NCI-H526 treated with DMSO at 0.1 percent for 48 hours (cell line): Measurements from ENCODE around the gene KRTAP1-5.
A peak's percentile ranks its signal among the peaks of the same experiment; 100 is the strongest.
"Not testable (repeated sequence)": the region's sequence is repeated elsewhere in the genome, so short reads cannot be mapped to it uniquely, and the experiment has no call there.

Source experiments
- DNase-seq: peaks from one replicate; lab custom pipeline; 2025; lab: John Stamatoyannopoulos, UW

Gene KRTAP1-5, protein sequence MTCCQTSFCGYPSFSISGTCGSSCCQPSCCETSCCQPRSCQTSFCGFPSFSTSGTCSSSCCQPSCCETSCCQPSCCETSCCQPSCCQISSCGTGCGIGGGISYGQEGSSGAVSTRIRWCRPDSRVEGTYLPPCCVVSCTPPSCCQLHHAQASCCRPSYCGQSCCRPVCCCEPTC

DNA sequence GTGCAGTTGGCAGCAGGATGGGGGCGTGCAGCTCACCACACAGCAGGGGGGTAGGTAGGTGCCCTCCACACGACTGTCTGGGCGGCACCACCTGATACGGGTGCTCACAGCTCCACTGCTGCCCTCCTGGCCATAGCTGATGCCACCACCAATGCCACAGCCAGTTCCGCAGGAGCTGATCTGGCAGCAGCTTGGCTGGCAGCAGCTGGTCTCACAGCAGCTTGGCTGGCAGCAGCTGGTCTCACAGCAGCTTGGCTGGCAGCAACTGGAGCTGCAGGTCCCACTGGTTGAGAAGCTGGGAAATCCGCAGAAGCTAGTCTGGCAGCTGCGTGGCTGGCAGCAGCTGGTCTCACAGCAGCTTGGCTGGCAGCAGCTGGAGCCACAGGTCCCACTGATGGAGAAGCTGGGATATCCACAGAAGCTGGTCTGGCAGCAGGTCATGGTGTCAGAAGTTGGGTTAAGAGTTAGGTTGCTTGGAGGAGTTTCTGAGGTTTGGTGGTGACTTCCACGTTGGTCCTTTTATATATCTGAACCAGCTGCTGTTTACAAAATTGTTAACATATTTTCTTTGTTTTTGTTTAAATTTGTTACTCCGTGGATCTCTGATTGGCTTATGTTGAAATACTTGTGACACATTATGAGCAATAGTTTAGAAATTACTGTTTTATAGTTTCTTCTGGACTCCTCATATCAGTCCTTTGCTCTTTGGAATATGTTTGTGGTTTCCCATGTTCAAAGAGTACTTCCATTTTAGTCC is at the start of gene KRTAP1-5:
TSS of gene KRTAP1-5 (minus strand) at position 494 of the 757 bp plus-strand sequence. CDS start at position 441, 53 bp downstream.
- DNase-seq = no peak

DNA sequence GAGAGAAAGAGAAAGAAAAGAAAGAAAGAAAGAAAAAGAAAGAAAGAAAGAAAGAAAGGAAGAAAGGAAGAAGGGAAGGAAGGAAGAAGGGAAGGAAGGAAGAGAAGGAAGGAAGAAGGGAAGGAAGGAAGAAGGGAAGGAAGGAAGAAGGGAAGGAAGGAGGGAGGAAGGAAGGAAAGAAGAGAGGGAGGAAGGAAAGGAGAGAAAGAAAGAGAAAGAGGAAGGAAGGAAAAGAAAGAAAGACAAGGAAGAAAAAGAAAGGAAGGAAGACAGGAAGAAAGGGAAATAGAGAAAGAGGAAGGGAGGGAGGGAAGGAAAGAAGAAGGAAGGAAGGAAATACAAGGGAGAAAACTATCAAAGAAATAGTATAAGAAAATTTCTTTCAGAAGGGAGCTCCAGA is 49.8 kb upstream of the KRTAP1-5 start:
- no peak for DNase-seq

DNA sequence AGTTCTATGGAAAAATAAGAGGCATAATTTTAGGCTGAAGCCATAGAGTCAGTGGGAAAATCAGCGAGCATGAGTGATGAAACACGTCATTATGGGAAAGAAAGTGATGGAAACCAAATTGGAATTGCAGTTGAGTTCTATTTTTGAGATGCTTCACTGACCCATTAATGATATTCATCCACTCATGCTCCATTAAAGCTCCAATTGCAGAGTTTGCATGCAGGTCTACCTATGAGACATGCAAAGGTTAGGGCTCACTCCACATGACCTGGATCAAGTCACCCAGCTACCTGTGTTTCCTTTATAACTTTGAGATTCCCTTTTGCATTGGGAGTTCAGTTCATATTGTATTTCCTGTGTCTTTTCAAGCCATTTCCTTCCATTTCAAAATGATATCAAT is 46.7 kb upstream of the KRTAP1-5 start:
- DNase-seq = peak; percentile 35

DNA sequence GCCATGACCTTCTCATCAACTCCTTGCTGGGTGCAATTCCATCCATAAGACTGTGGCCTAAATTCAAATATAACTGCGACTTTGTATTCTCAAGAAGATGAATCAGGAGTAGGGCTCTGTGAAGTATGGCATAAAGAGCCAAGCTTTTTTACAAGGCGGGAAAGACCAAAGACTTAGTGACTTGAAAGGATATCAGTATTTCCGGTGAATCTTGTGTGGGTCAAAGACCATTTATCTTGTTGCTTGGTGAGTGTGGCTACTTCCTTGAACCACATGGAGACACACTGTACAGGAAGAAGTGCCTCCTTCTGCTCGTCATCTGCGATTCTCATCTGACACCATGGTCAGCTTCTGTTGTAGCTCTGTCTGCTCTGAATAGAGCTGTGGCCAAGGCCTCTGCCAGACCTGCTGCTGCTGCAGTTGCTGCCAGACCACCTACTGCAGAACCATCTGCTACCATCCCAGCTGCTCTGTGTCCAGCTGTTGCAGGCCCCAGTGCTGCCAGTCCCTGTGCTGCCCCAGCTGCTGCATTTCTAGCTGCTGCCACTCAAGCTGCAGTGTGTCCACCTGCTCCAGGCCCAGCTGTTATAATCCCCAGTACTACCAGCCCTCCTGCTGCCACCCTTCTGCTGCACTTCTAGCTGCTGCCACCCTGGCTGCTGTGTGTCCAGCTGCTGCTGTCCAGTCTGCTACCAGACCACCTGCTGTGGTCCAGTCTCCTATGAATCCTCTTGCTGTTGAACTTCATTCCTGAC is 44.8 kb upstream of the KRTAP1-5 start:
- DNase-seq = no peak

DNA sequence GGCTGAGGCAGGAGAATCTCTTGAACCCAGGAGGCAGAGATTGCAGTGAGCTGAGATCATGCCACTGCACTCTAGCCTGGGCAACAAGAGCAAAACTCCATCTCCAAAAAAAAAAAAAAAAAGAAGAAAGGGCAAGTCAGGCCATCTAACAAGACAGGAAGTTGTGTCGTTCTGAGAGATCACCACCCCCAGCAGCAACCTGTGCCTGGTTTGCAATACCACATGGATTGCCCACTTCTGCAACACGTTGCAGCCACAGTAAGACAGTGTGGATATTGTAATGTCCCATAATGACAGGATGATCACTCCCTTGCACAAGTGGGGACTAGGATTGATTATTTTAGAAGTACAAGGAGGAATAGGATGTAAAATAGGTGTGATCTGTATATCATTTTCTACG is 42.0 kb upstream of the KRTAP1-5 start:
- no peak for DNase-seq

DNA sequence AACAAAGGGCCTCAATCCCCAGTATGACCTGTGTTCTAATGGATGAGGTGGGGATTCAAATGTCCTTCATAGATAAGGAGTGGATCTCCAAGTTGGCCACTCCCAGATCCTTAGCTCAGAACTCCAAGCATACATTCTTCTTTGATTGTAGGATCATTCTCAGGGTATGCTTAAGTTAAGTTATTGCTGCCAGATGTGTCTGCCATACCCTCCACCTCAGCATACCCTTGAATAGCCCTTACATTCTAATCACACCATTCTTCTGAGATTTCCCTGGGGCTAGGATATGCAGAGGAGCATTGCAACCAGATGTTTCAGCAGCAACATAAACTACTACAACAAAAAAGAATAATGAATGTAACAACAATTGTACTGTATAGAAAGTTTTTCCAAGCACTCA is 40.3 kb upstream of the KRTAP1-5 start:
- no peak for DNase-seq

DNA sequence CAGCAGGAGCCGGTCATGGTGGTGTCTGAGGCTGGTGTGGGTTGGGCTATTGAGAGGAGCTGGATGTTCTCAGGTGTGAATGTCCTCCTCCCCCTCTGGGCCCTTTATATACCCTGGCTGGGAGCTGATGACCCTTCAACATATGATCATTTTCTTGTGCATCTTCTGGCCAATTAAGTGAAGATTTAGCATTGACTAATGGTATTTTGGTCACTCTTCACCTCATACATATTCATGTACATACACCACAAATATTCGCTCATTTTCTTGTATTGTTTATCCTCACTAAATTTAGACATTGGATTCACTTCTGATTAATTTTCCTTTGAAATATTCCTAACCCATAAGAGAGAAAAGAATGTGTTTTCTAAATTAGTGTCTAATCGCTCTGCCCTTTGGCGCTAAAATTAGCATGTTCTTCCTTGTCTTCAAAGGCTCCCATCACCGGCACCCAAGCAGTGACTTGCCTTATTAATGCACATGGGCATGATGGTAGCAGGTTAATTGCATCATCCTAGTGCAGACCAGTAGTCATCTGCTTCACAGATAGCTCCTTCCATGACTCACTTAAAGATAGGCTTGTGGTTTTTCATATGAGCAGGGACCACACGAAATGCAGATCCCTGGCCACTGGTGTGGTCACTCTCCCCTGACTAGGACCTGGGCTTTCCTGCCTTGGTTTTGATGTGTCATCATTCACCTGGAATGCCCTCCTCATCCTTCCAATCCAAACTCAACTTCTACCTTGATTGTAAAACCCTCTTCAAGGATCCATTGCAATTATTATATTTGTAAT is 39.0 kb upstream of the KRTAP1-5 start, which contains the start of gene KRTAP2-4:
TSS of gene KRTAP2-4 (minus strand) at position 51 of the 796 bp plus-strand sequence. CDS start at position 17, 34 bp downstream.
- no peak for DNase-seq

DNA sequence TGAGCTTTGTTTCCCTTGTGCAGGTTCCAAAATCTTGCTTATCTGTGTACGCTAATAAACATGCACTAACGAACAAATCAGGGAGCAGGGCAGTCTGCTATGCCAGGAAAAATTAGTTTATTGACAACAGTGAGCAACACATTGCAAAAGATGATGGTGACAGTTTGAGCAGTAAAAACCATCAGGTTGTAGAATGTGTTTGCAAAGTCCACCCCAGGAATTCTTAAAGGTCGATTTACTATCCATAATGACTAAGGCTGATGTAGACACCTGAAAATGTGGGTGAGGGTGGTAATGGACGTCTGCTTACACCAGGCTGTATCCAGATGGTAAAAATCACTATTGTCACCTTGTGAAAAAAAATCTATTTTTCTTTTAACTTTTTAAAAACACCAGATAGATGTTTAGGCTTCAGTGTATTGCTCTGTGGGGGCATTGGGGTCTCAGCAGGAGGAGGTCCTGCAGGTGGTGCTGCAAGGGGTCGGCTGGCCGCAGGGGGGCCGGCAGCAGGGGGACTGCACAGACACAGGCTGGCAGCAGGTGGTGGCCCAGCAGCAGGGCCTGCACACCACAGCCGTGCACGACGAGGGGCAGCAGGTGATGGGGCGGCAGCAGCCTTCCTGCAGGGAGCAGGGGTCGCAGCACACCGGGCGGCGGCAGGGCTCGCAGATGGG is 38.1 kb upstream of the KRTAP1-5 start:
- not testable (repeated sequence) for DNase-seq

DNA sequence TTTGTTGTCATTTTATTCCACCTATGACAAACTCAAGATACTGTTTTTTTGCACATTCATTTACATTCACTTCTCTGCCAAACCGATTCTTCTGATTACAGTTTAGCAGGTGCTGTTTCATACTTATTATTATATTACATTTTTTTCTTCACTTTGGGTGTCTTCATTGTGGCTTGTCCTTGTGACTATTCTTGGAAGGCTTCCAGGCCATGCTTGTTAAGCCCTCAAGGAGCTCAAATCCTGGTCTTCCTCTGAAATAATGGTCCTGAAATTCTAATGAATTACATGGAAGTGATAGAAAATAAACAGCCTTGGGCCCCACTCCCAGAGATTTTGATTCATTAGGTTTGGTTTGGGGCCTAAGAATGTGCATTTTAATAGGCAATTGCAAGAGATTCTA is 37.3 kb upstream of the KRTAP1-5 start:
- no peak for DNase-seq

DNA sequence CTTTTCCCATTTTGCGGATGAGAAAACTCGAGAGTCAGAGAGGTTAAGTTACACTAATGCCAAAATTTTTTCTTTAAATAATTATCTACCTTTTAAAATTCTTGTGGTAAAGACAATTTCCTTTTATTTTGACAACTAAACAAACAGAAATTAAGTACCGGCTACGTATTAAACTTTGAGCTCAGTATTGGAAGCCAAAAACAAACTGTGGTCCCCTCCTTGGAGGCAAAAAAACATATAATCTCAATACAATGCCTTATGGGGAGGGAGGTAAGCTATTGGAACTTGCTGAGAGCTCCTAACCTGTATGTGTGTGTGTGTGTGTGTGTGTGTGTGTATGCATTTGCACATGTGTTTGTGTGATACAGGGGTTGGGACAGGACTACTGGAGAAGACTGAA is 36.4 kb upstream of the KRTAP1-5 start:
- DNase-seq = no peak

DNA sequence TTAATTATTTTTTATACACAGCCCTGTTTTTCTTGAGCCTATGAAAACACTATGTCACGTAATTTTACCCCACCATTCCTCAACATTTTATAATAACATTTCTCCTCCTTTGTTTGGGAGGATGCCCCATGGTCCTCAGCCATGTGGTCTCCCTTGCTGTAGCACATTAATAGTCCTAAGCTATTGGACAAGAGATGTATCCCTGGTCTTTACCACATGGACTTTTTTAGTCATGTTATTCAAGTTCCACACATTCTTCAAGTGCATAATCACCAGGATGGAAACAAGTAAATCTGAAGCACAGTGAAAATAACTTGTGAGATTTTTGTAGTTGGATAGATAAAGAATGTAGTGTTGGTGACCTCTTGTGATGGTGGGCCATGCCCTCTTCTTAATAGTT is 35.0 kb upstream of the KRTAP1-5 start:
- no peak for DNase-seq

DNA sequence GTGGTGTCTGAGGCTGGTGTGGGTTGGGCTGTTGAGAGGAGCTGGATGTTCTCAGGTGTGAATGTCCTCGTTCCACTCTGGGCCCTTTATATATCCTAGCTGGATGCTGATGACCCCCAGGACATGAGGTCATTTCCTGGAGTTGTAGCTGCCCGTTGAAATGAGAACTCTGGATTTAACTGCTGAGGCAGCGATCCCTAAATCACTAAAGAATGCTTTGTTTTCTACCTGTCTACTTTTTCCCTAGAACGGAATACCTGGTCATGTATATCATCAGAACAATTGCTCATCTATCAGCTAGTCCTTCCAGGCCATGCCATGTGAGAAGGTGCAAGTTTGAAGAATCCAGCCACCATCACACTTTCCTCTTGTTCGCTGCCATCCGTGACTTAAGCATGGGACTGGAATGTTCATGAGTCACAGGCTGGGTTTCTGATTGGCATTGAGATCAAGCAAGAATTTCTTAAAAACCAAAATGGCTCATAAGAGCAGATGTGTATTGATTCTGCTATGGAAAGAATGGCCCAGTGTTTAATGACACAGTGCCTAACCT is 33.1 kb upstream of the KRTAP1-5 start, which contains the start of gene KRTAP2-3:
TSS of gene KRTAP2-3 (minus strand) at position 63 of the 553 bp plus-strand sequence. CDS start 64 bp downstream, outside the sequence.
- no peak for DNase-seq

DNA sequence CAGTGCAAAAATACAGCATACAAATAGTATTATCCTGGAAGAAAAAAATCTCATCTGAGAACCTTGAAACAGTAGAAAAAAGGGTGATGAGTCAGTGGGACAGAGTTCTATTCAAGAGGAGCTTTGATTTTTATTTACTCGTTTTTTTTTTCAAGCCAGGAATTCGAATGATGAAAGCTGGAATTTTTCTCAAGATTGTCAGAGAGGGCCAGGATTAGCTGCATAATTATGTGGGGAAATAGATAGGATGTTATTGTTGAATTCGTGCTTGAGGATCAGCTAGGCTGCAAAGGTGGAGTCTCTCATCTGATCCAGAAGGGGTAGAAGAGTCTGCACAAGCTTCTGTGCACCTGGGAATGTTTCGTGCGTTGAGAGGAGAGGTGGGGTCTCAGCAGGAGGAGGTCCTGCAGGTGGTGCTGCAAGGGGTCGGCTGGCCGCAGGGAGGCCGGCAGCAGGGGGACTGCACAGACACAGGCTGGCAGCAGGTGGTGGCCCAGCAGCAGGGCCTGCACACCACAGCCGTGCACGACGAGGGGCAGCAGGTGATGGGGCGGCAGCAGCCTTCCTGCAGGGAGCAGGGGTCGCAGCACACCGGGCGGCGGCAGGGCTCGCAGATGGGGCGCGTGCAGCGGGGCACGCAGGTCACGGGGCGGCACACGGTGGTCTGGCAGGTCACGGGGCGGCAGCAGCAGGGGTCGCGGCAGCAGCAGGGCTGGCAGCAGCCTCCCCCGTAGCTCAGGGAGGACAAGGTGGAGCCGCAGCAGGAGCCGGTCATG is 32.5 kb upstream of the KRTAP1-5 start:
- not testable (repeated sequence) for DNase-seq

DNA sequence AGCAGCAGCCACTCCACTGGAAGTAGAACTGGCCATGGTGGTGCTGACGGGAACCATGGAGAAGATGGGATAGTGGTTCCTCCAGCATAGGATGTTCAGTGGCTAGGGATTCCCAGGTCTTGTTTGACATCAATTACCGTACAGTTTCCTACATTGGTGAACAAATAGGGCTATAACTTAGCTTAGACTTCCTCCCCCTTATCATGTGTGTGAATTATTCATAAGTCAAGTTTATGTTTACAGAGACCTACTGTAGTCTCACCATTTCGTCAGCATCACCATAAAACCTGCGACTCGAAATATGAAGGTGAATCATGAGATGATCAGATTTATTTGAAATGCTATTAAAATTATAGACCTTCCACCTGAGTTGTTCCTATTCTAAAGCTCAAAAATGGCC is 31.7 kb upstream of the KRTAP1-5 start:
- no peak for DNase-seq

DNA sequence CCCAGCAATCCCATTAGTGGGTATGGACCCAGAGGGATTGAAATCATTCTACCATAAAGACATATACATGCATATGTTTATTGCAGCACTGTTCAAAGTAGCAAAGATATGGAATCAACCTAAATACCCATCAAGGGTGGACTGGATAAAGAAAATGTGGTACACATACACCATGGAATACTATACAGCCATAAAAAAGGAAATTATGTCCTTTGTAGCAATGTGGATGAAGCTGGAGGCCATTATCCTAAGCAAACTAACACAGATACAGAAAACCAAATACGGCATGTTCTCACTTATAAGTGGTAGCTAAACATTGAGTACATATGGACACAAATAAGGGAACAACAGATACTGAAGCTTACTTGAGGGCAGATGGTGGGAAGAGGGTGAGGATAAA is 30.5 kb upstream of the KRTAP1-5 start:
- no peak for DNase-seq

DNA sequence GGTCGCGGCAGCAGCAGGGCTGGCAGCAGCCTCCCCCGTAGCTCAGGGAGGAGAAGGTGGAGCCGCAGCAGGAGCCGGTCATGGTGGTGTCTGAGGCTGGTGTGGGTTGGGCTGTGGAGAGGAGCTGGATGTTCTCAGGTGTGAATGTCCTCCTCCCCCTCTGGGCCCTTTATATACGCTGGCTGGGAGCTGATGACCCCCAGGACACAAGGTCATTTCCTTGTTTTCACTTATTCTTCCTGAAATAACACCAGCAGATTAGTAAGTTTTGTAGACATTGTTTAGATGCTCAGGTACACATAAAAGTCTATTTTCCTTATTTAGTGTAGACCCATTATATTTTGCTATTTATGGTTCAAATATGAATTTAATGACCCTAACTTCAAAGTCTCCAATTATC is 28.1 kb upstream of the KRTAP1-5 start, which contains the start of gene KRTAP2-2:
TSS of gene KRTAP2-2 (minus strand) at position 101 of the 400 bp plus-strand sequence. CDS start at position 82, 19 bp downstream.
- not testable (repeated sequence) for DNase-seq

DNA sequence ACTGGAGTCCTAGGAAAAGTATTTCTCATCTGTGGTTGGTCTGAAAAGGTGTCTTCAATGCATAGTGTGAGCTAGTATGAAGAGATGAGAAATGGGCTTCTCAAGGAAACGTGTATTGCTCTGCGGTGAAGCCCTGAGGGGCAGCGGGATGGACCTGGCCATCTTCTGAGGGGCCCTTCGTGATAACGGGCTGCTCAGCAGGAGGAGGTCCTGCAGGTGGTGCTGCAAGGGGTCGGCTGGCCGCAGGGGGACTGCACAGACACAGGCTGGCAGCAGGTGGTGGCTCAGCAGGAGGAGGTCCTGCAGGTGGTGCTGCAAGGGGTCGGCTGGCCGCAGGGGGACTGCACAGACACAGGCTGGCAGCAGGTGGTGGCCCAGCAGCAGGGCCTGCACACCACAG is 27.5 kb upstream of the KRTAP1-5 start:
- DNase-seq = not testable (repeated sequence)

DNA sequence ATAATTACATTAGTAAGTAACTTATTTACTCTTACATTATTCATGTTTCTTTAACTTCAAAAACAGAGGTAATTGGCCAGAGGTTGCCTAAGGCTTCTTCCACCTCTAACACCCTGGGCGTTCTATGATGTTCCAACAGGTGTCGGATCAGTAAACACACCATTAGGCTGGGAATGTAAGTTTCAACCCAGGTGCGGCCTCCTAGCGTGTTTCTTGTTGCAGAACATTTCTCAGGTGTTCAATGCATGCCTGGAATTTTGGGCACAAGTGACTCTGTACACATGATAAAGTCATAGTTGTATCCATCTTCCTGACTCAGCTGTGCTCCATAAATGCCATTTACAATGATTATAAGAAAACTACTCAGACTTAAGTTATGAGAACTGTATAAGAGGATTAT is 27.0 kb upstream of the KRTAP1-5 start:
- no peak for DNase-seq

DNA sequence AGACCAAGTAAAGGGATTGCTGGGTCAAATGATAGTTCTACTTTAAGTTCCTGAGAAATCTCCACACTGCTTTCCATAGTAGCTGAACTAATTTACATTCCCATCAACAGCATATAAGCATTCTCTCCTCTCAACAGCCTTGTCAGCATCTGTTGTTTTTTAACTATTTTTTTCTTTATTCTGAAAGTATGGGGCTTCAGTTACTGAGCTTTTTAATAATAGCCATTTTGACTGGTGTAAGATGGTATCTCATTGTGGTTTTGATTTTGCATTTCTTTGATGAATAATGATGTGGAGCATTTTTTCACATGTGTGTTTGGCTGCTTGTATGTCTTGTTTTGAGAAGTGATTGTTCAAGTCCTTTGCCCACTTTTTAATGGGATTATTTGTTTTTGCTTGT is 25.6 kb upstream of the KRTAP1-5 start:
- peak; percentile 38 for DNase-seq

DNA sequence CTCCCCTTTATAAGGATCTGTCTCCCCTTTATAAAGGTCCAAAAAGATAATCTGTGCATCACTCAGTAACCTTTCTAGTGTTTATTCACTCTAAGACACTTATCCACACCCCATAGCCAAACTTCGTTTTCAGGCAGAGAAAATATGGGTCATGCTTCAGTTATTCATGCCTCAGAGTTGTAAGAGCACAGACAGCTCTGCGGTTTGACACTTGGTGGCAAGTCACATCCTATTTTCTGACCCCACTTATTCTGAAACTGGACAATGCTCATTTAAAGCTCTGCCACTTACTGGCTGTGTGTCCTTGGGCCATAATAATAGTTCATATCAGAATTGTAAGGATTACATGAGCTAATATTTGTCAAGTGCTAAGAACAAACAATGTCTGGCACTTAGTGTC is 22.1 kb upstream of the KRTAP1-5 start:
- no peak for DNase-seq
